ENCODE measurements around the gene PIK3CD. TPM values are rescaled to one million over a fixed set of nuclear protein-coding genes. Genes with fewer than 3 reads are reported as not detected.

The PIK3CD gene
- total RNA-seq, 2 experiments from 2014 or later = 13.6 to 37.1 TPM

GRCh38 chr1:9703165-9703509, 51.6 kb downstream of the PIK3CD start:
- intact Hi-C loops (cut with micrococcal nuclease; ENCODE audit: unreplicated experiment) = loop anchor here (5.0 kb wide), 1 partner anchor 76 kb away; no protein-coding TSS in a partner anchor
- no peak overlapping the region for H3K27ac ChIP-seq (ENCODE audit: low read depth, low read length, poor library complexity, severe bottlenecking)
- BruUV-seq (replicated peaks) = no TSS peak
- H3K4me3 ChIP-seq (ENCODE audit: low read depth, low read length, poor library complexity, severe bottlenecking) = no peak overlapping the region
- H3K4me2 ChIP-seq (ENCODE audit: low read length) = no peak overlapping the region
- ChIA-PET CTCF (ENCODE audit: unreplicated experiment) (interaction anchor here (0.6 to 0.9 kb wide), 3 partner anchors 18 to 166 kb away, joined by 3 to 5 read pairs (median 3); partner anchors contain the start of gene TMEM201), POLR2A (interaction anchor here (0.6 to 1.3 kb wide), 5 partner anchors 12 to 114 kb away, joined by 3 to 4 read pairs (median 3); no protein-coding TSS in a partner anchor)
- H3K9me3 ChIP-seq (ENCODE audit: low read length) = 0 out of 2 replicates have a peak, but pooled peaks cover 7% of the 10 kb centered on the region
- no peak for TF ChIP-seq CTCF (conservative IDR thresholded peaks at IDR 0.05; ENCODE audit: low read length)
- TF ChIP-seq EZH2phosphoT487 (IDR thresholded peaks at IDR 0.05; ENCODE audit: borderline replicate concordance, low read depth, low read length) = no peak
- peaks cover 15% of the 10 kb centered on the region for H3K4me1 ChIP-seq (ENCODE audit: insufficient read depth, low read length, poor library complexity, severe bottlenecking)
- DNase-seq (ENCODE audit: low spot score) = no peak
- no peaks in the 10 kb centered on the region for H4K20me1 ChIP-seq (ENCODE audit: insufficient read depth, low read length)
- H3K36me3 ChIP-seq (ENCODE audit: insufficient read depth, low read length) = no peaks in the 10 kb centered on the region; the same call in 1 of the 2 replicates
- H3K9me2 ChIP-seq (ENCODE audit: insufficient read depth, low read length) = no peaks in the 10 kb centered on the region
- no peaks in the 10 kb centered on the region for H3K79me2 ChIP-seq (ENCODE audit: insufficient read depth, low read depth, low read length)
- no peak overlapping the region for H2AFZ ChIP-seq (ENCODE audit: low read length)

- POLR2A ChIA-PET = interaction anchor here (0.5 to 1.3 kb wide), 3 partner anchors 13 to 77 kb away, joined by 4 to 6 read pairs (median 4); no protein-coding TSS in a partner anchor
Observed at GRCh38 chr1:9703681-9704080, 52.1 kb downstream of the PIK3CD start.

More at GRCh38 chr1:9703681-9704080, 52.1 kb downstream of the PIK3CD start:
- H3K4me3 ChIP-seq (ENCODE audit: low read depth, low read length, poor library complexity, severe bottlenecking) = no peak overlapping the region
- H4K20me1 ChIP-seq (ENCODE audit: insufficient read depth, low read length) = no peaks in the 10 kb centered on the region
- H3K36me3 ChIP-seq (ENCODE audit: insufficient read depth, low read length) = no peaks in the 10 kb centered on the region; the same call in 1 of the 2 replicates
- DNase-seq (ENCODE audit: low spot score) = no peak
- intact Hi-C loops (cut with micrococcal nuclease; ENCODE audit: unreplicated experiment) = loop anchor here (5.0 kb wide), 1 partner anchor 76 kb away; no protein-coding TSS in a partner anchor
- peaks cover 15% of the 10 kb centered on the region for H3K4me1 ChIP-seq (ENCODE audit: insufficient read depth, low read length, poor library complexity, severe bottlenecking)
- H3K9me2 ChIP-seq (ENCODE audit: insufficient read depth, low read length) = no peaks in the 10 kb centered on the region
- no peaks in the 10 kb centered on the region for H3K79me2 ChIP-seq (ENCODE audit: insufficient read depth, low read depth, low read length)
- no peak overlapping the region for H3K27ac ChIP-seq (ENCODE audit: low read depth, low read length, poor library complexity, severe bottlenecking)
- BruUV-seq (replicated peaks) = no TSS peak
- no peak overlapping the region for H2AFZ ChIP-seq (ENCODE audit: low read length)
- H3K4me2 ChIP-seq (ENCODE audit: low read length) = no peak overlapping the region
- H3K9me3 ChIP-seq (ENCODE audit: low read length) = 0 out of 2 replicates have a peak, but pooled peaks cover 7% of the 10 kb centered on the region
- CTCF ChIA-PET (ENCODE audit: unreplicated experiment) = interaction anchor here (0.6 to 0.9 kb wide), 2 partner anchors 115 to 165 kb away, joined by 3 to 5 read pairs; partner anchors contain the start of gene TMEM201
- TF ChIP-seq CTCF (conservative IDR thresholded peaks at IDR 0.05; ENCODE audit: low read length) = no peak
- TF ChIP-seq EZH2phosphoT487 (IDR thresholded peaks at IDR 0.05; ENCODE audit: borderline replicate concordance, low read depth, low read length) = no peak
